Pancreas (tissue), 10 donors: ENCODE data around the gene TCF15. TPM values are rescaled to one million over a fixed set of nuclear protein-coding genes. Genes with fewer than 3 reads are reported as not detected.

Experiments used
- ATAC-seq, 4 donors: fragments of 200-7000 bp; cut with Tn5 transposase; one replicate each; pipeline versions ENCODE4 v1.8.0 to v1.9.1; 2020; ENCODE audit warnings: mild to moderate bottlenecking in 4 of 4, moderate library complexity in 4 of 4
- DNase-seq, 6 donors: peaks; one replicate each; pipeline ENCODE4 v3.0.0-alpha.2; 2020
- FAIRE-seq: peaks from 2 replicates; lab custom pipeline; 2012; peaks lifted over from hg19 to GRCh38; lab: Jason Lieb, UNC
- H3K27ac ChIP-seq, 4 donors: fragments of 200-600 bp; sonication (generic); 1 replicate in 3 of 4; 2 replicates in 1 of 4; pipeline versions ENCODE4 v1.5.0 to v1.8.0; 2020
- H3K27me3 ChIP-seq, 4 donors: fragments of 200-600 bp; one replicate each; pipeline ENCODE4 v1.8.0; 2021
- H3K36me3 ChIP-seq, 3 donors: fragments of 200-600 bp; sonication (generic) in 1 of 3; one replicate each; pipeline versions ENCODE4 v1.5.0 to v1.8.0; 2020 to 2021
- H3K4me1 ChIP-seq, 3 donors: fragments of 200-600 bp; one replicate each; pipeline ENCODE4 v1.8.0; 2021
- H3K4me3 ChIP-seq, 4 donors: fragments of 200-600 bp; sonication (generic) in 2 of 4; one replicate each; pipeline versions ENCODE4 v1.5.0 to v1.8.0; 2020 to 2021
- H3K9me3 ChIP-seq, 4 donors: fragments of 200-600 bp; one replicate each; pipeline ENCODE4 v1.8.0; 2021
- WGBS, 2 donors: extraction: QIAGEN DNeasy Blood & Tissue Kit; methylation state at CpG; one replicate each; pipeline ENCODE4 v1.1.7; 2013; 5-methylcytosine and 5-hydroxymethylcytosine counted together
- intact Hi-C, 3 donors: fragments of 100-400 bp; cut with DNase I; formaldehyde crosslinking; loops; one replicate each; pipeline versions ENCODE4 v1.11.1 to v1.14.2; 2022
- polyA plus RNA-seq, 2 donors: library from polyadenylated mRNA; stranded (reverse); fragments of 200-250 nt; gene quantifications; one replicate each; pipeline ENCODE4 v1.2.3, GENCODE V29; 2013
- total RNA-seq, 6 donors: library from RNA; stranded (reverse); fragmentation: NEBNext Ultra II Directional in 4 of 6; extraction: Animal tissue kit (Norgen Biotek cat#: 25700) in 4 of 6; gene quantifications; one replicate each; pipeline versions ENCODE4 v1.2.1 to v1.2.4, GENCODE V29; 2021 to 2023
- TF ChIP-seq, protein P1 (sequence below), 4 donors: fragments of 200-600 bp; sonication (generic) in 3 of 4; IDR thresholded peaks; one replicate each; pipeline versions ENCODE4 v1.5.0 to v1.8.0; 2021; ENCODE audit warnings: antibody characterized with exemption in 4 of 4
- donor health status: healthy with polysubstance abuse.
- donor health status: DM: no; HTN: no; CAD: no; lungs with moderate emphysema.
- donor health status: DM: no; HTN: no; CAD: no.
- donor health status: control.
- donor health status: control.
- donor health status: Bipolar disorder and iron deficiency.
- donor health status: DM: yes; HTN: yes; CAD: no.
- donor health status: DM: no; HTN: no; CAD: no.
- donor health status: DM: no; HTN: no; CAD: no.
- donor health status: DM: yes; HTN: yes; CAD: no.

Gene TCF15
- total and polyA plus RNA-seq, 8 donors, result 0.16 to 0.80 (median 0.20) TPM; not detected in 1

DNA sequence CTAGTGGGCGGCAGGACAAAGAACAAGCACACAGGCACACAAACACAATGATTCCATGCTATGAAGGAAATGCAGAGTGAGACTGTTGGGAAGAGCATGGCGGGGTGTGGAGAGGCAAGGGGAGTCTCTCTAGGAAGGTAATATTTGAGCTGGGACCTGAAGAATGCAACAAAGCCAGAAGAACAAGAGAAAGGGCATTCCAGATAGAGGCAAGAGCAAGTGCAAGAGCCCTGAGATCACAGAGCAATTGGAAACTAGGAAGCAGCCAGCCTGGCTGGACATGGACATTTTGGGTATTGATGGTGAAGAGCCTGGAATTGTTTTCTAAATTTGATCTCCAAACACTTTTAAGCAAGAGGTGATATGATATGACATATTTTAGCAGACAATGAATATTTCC is 27.4 kb upstream of the TCF15 start:
- no peak for FAIRE-seq
- H3K27ac ChIP-seq, result no peak overlapping the region
- WGBS, 2 donors, result 76 to 91% methylated on average over 2 of the region's 2 CpGs
- intact Hi-C loops, result no loop called here
- TF ChIP-seq, protein P1, sequence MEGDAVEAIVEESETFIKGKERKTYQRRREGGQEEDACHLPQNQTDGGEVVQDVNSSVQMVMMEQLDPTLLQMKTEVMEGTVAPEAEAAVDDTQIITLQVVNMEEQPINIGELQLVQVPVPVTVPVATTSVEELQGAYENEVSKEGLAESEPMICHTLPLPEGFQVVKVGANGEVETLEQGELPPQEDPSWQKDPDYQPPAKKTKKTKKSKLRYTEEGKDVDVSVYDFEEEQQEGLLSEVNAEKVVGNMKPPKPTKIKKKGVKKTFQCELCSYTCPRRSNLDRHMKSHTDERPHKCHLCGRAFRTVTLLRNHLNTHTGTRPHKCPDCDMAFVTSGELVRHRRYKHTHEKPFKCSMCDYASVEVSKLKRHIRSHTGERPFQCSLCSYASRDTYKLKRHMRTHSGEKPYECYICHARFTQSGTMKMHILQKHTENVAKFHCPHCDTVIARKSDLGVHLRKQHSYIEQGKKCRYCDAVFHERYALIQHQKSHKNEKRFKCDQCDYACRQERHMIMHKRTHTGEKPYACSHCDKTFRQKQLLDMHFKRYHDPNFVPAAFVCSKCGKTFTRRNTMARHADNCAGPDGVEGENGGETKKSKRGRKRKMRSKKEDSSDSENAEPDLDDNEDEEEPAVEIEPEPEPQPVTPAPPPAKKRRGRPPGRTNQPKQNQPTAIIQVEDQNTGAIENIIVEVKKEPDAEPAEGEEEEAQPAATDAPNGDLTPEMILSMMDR (IDR thresholded peaks at IDR 0.05), result no peak
- no peak overlapping the region for H3K4me3 ChIP-seq
- no peaks in the 10 kb centered on the region for H3K27me3 ChIP-seq
- DNase-seq, result no peak
- no peaks in the 10 kb centered on the region for H3K9me3 ChIP-seq
- ATAC-seq, result no peak
- no peaks in the 10 kb centered on the region for H3K36me3 ChIP-seq
- H3K4me1 ChIP-seq, result peaks cover 0 to 1% (median 0%) of the 10 kb centered on the region in 3 donors

DNA sequence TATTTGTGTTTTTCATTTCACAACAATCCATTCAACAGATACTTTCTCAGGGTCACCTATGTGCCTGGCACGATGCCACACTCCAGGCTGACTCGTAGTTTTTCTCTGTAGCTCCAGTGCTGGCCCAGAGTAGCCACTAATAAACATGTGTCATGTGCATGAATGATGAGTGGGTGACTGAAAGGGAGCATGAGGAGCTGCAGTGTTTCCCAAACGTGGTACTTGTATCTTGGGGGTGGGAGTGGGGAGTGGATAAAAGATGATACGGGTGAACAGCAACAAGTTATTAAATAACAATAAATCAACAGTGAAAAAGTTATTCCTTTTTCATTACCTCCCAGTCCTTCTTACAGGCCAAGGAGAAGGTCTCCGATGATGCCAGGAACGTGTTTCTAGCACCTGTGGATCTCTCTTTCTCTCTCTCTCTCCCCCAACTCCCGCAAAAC is 25.8 kb upstream of the TCF15 start:
- Histone ChIP-seq H3K27me3 (no peaks in the 10 kb centered on the region), H3K4me1 (no peaks in the 10 kb centered on the region), H3K36me3 (no peaks in the 10 kb centered on the region), H3K4me3 (no peak overlapping the region), H3K9me3 (no peaks in the 10 kb centered on the region), H3K27ac (no peak overlapping the region)
- DNase-seq (no peak), ATAC-seq (no peak), FAIRE-seq (no peak)
- intact Hi-C loops, result no loop called here
- WGBS, 2 donors, result 28 to 31% methylated on average over 7 of the region's 7 CpGs
- TF ChIP-seq, protein P1 (IDR thresholded peaks at IDR 0.05), result no peak

DNA sequence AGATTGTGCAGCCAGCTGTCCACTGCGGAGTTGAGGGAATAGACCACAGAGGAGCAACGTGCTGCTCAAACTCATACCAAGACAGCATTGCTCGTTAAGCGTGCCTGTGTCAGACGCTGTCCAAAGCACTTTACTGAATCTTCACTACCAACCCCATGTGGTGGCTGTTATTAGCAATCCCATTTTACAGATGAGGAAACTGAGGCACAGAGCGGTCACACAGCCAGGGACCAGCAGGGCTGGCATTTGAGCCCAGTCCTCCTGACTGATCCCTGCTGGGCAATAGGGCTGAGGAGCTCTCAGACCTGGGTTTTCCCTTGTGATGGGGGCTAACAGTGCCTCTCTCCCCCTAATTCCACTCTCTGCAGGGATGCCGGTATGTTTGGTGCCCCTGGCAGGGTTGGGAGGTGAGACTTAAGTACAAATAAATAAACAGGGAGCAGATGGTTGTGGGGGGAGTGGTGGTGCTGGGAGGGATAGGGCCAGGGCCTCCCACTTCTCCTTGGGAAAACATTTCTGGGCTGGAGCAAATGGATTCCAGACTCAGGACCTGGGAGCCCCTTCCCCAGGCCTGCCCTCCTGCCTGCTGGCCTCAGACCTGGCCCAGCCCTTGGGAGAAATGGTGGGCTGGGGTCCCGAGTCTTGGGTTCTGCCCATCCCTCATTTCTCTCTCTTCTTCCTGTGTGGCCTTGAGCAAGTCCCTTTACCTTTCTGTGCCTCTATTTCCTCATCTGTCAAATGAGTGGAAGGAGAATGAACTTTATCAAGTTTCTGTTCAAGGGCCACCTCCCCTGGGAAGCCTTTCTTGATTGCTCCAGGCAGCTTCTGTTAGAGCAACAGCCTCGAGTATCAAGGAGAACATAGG is 25.2 kb upstream of the TCF15 start:
- Histone ChIP-seq H3K27ac (no peak overlapping the region), H3K27me3 (no peaks in the 10 kb centered on the region), H3K9me3 (no peaks in the 10 kb centered on the region), H3K36me3 (no peaks in the 10 kb centered on the region), H3K4me1 (no peaks in the 10 kb centered on the region), H3K4me3 (no peak overlapping the region)
- ATAC-seq (no peak), FAIRE-seq (no peak), DNase-seq (no peak)
- intact Hi-C loops, result no loop called here
- TF ChIP-seq, protein P1 (IDR thresholded peaks at IDR 0.05), result no peak
- WGBS, 2 donors, result 65 to 72% methylated on average over 9 of the region's 9 CpGs

DNA sequence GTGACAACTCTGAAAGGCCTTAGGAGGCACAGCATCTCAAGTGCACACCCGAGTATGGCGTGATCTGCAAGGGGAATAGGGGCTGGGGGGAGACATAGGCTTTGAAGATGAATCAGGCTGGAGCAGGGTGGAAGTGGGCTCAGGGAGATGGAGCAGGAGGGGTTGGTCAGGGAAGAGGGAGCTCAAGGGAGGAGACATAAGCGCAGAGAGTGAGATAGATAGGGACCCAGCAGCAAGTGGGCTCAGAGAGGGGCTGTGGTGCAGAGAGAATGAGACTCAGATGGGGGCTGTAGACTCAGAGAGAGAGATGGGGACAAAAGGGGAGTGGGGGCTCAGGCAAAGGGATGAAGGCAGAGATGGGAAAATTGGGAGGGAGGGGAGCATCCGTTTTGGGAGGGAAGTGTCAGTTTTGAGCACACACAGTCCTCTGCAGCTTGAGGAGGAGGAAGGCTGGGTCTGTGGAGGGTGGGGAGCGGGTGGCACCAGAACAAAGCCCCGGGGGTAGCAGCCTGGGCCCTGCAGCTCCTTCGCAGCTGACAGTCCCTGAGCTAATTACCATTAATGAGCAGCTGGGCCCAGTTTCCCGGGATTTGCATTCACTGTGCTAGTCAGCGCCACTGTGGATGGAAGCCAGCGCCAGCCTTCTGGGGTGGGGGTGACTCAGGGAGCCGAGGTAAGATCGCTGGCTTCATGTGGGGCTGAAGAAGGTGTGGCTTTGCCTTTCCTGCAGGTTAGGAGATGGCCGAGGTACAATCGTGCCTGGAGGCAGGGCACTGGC is 24.2 kb upstream of the TCF15 start:
- WGBS, 2 donors, result 54 to 65% methylated on average over 14 of the region's 14 CpGs
- no peaks in the 10 kb centered on the region for H3K36me3 ChIP-seq
- ATAC-seq, result no peak
- intact Hi-C loops, result no loop called here
- no peaks in the 10 kb centered on the region for H3K27me3 ChIP-seq
- no peak for FAIRE-seq
- no peak overlapping the region for H3K27ac ChIP-seq
- no peaks in the 10 kb centered on the region for H3K9me3 ChIP-seq
- no peak for DNase-seq
- TF ChIP-seq, protein P1 (IDR thresholded peaks at IDR 0.05), result no peak
- no peak overlapping the region for H3K4me3 ChIP-seq
- H3K4me1 ChIP-seq, result no peaks in the 10 kb centered on the region
